Endothelial cell of umbilical vein (primary cell): Measurements from ENCODE around the gene OPCML. TPM values are rescaled to one million over a fixed set of nuclear protein-coding genes. Genes with fewer than 3 reads are reported as not detected.

Experiments
- BruUV-seq: library from RNA; stranded (reverse); fragments of 400-500 nt; replicated peaks from 2 replicates; lab custom pipeline; 2021; lab: Mats Ljungman, UMichigan
- CTCF ChIA-PET: fragments of 300-600, 350-600 bp; sonication (Branson Sonifier 250); formaldehyde crosslinking; loops from one replicate; lab custom pipeline; 2021; ENCODE audit warnings: antibody characterized with exemption, inconsistent platforms; lab: Charles Lee
- POLR2A ChIA-PET: fragments of 300-600, 350-600 bp; sonication (Branson Sonifier 250); formaldehyde crosslinking; loops from one replicate; lab custom pipeline; 2021; ENCODE audit warnings: antibody characterized with exemption, inconsistent platforms; lab: Charles Lee
- DNase-seq: peaks from one replicate; pipeline ENCODE4 v3.0.0-alpha.2; 2011; ENCODE audit warnings: low read depth, low spot score
- FAIRE-seq: peaks from 2 replicates; lab custom pipeline; 2011; peaks lifted over from hg19 to GRCh38; lab: Jason Lieb, UNC
- H2AFZ ChIP-seq: 2 replicates; pipeline ENCODE4 v1.6.0; 2012; ENCODE audit warnings: low read depth, low read length, control low read depth, inconsistent platforms
- H3K27ac ChIP-seq: 2 replicates; pipeline ENCODE4 v1.5.1; 2011; ENCODE audit warnings: low read depth, mild to moderate bottlenecking, control low read depth, low read length, moderate library complexity; ENCODE audit not compliant: insufficient read depth
- H3K27me3 ChIP-seq, 2 experiments: 2 replicates each; pipeline versions ENCODE4 v1.6.0 to v1.6.1; 2011; ENCODE audit warnings: low read length in 2 of 2, mixed read lengths in 1 of 2; ENCODE audit not compliant: control insufficient read depth in 2 of 2, insufficient read depth in 2 of 2
- H3K36me3 ChIP-seq, 2 experiments: 2 replicates in 1 of 2; 3 replicates in 1 of 2; pipeline ENCODE4 v1.5.1; 2011; ENCODE audit warnings: low read length in 2 of 2, mild to moderate bottlenecking in 1 of 2, moderate library complexity in 1 of 2; ENCODE audit not compliant: control insufficient read depth in 2 of 2, insufficient read depth in 2 of 2; ENCODE audit errors: extremely low read depth in 1 of 2
- H3K4me1 ChIP-seq: 3 replicates; pipeline ENCODE4 v1.5.1; 2011; ENCODE audit warnings: mild to moderate bottlenecking, low read length; ENCODE audit not compliant: control insufficient read depth, insufficient read depth; ENCODE audit errors: extremely low read depth
- H3K4me2 ChIP-seq: 2 replicates; pipeline ENCODE4 v1.6.1; 2011; ENCODE audit warnings: low read length, control low read depth, mixed read lengths; ENCODE audit not compliant: insufficient read depth
- H3K4me3 ChIP-seq, 3 experiments: fragments of 200-600 bp in 1 of 3; sonication (generic), shearing (Covaris generic) in 1 of 3; replicated peaks in 1 of 3; 2 replicates each; pipeline ENCODE4 v1.5.1; 2011 to 2016; ENCODE audit warnings: control low read depth in 3 of 3, low read length in 3 of 3, mild to moderate bottlenecking in 2 of 3, inconsistent platforms in 1 of 3, low read depth in 1 of 3, moderate library complexity in 1 of 3; ENCODE audit not compliant: insufficient read depth in 1 of 3
- H3K79me2 ChIP-seq: 2 replicates; pipeline ENCODE4 v1.6.0; 2012; ENCODE audit warnings: low read length, inconsistent platforms; ENCODE audit not compliant: control insufficient read depth, insufficient read depth
- H3K9ac ChIP-seq: replicated peaks from 2 replicates; pipeline ENCODE3; 2011; ENCODE audit warnings: low read length, control low read depth; ENCODE audit not compliant: insufficient read depth; ENCODE audit errors: extremely low read depth
- H3K9me1 ChIP-seq: replicated peaks from 3 replicates; pipeline ENCODE4 v1.6.0; 2011; ENCODE audit warnings: mild to moderate bottlenecking, low read length; ENCODE audit not compliant: control insufficient read depth, insufficient read depth; ENCODE audit errors: extremely low read depth
- H3K9me3 ChIP-seq: replicated peaks from 2 replicates; pipeline ENCODE4 v1.5.1; 2012; ENCODE audit warnings: low read length, inconsistent platforms; ENCODE audit not compliant: control insufficient read depth, insufficient read depth
- H4K20me1 ChIP-seq: replicated peaks from 2 replicates; pipeline ENCODE3; 2011; ENCODE audit warnings: mild to moderate bottlenecking, low read length; ENCODE audit not compliant: control insufficient read depth, insufficient read depth; ENCODE audit errors: extremely low read depth
- CTCF ChIP-seq, 2 donors: IDR thresholded peaks; 1 replicate in 1 of 2; 2 replicates in 1 of 2; pipeline ENCODE4 v1.5.1; 2011; ENCODE audit warnings: low read length in 2 of 2, mild to moderate bottlenecking in 2 of 2, moderate library complexity in 2 of 2, control low read depth in 1 of 2, inconsistent platforms in 1 of 2, low read depth in 1 of 2; ENCODE audit not compliant: insufficient read depth in 1 of 2; ENCODE audit errors: extremely low read depth in 1 of 2
- EZH2 ChIP-seq: IDR thresholded peaks from 2 replicates; pipeline ENCODE4 v1.6.1; 2012; ENCODE audit warnings: borderline replicate concordance, low read depth, mild to moderate bottlenecking, moderate library complexity, low read length, inconsistent platforms; ENCODE audit not compliant: severe bottlenecking
- FOS ChIP-seq: IDR thresholded peaks from 2 replicates; pipeline ENCODE4 v1.6.1; 2011; ENCODE audit warnings: mild to moderate bottlenecking, low read length, moderate library complexity, borderline replicate concordance; ENCODE audit not compliant: insufficient read depth
- GATA2 ChIP-seq: IDR thresholded peaks from 2 replicates; pipeline ENCODE4 v1.7.0; 2011; ENCODE audit warnings: low read depth, mild to moderate bottlenecking, moderate library complexity, mixed read lengths, low read length; ENCODE audit not compliant: insufficient read length, insufficient read depth
- JUN ChIP-seq: IDR thresholded peaks from 2 replicates; pipeline ENCODE4 v1.6.1; 2011; ENCODE audit warnings: borderline replicate concordance, low read depth; ENCODE audit not compliant: insufficient read length, insufficient read depth
- MAX ChIP-seq: IDR thresholded peaks from 2 replicates; pipeline ENCODE4 v1.6.1; 2011; ENCODE audit not compliant: insufficient read depth, insufficient read length
- MYC ChIP-seq: IDR thresholded peaks from one replicate; pipeline ENCODE4 v1.6.1; 2011; ENCODE audit warnings: mild to moderate bottlenecking, low read depth, low read length
- POLR2A ChIP-seq: IDR thresholded peaks from 2 replicates; pipeline ENCODE4 v1.6.1; 2012; ENCODE audit warnings: low read depth, mild to moderate bottlenecking, control low read depth, low read length
- POLR2AphosphoS5 ChIP-seq: IDR thresholded peaks from 2 replicates; pipeline ENCODE4 v1.6.1; 2012; ENCODE audit warnings: low read depth, mild to moderate bottlenecking, control low read depth, low read length, moderate library complexity; ENCODE audit not compliant: insufficient read depth
- dilution Hi-C: fragments of 300-500 bp; cut with MboI; formaldehyde crosslinking; loops from one replicate; pipeline ENCODE4 v1.15.0; 2019; ENCODE audit warnings: low sequenced_read_pairs; ENCODE audit not compliant: extremely low pct_ligation_motif_present
- intact Hi-C: fragments of 100-400 bp; cut with micrococcal nuclease; formaldehyde crosslinking; loops from one replicate; pipeline ENCODE4 v1.10.0; 2022
- polyA plus RNA-seq, 4 experiments: library from polyadenylated mRNA; depleted of rRNA in 3 of 4; stranded (reverse) in 3 of 4; unstranded in 1 of 4; fragments of >200 nt; gene quantifications; 2 replicates each; pipeline versions ENCODE4 v1.2.1 to v1.2.3, GENCODE V29; 2011 to 2012; ENCODE audit warnings: missing spikeins in 1 of 4
- total RNA-seq: library from RNA; stranded (reverse); gene quantifications from 2 replicates; pipeline ENCODE4 v1.2.3, GENCODE V29; 2021

Gene OPCML
- total and polyA plus RNA-seq, 2 donors (not counting 3 experiments of a cell fraction or from before 2014, with no cell fraction given): not detected

DNA sequence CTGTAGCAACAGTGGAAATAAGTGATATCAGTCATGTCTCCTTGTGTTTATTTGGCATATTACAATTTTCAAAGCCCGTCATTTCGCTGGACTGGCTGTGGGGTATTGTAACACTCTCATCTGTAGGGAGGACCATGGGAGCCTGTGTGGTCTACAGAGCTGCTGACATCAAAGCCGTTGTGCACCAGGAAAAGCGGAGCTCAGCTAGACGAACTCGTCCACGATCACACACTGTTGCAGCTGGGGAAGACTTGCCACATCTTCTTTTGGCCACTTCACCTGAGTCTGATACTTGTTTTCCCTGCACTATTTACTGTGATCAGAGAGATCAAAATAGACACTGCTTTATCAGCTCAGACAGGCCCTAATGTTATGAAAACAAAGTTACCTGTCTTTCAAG is 741.3 kb downstream of the OPCML start:
- Histone ChIP-seq H3K9me3 (peaks cover 2% of the 10 kb centered on the region), H3K9ac (no peak overlapping the region), H3K4me2 (no peak overlapping the region), H4K20me1 (no peaks in the 10 kb centered on the region), H3K27me3 (no peaks in the 10 kb centered on the region), H2AFZ (no peak overlapping the region), H3K4me1 (no peaks in the 10 kb centered on the region), H3K27ac (no peak overlapping the region), H3K79me2 (no peaks in the 10 kb centered on the region), H3K36me3 (no peaks in the 10 kb centered on the region), H3K9me1 (no peaks in the 10 kb centered on the region), H3K4me3 (no peak overlapping the region)
- intact Hi-C loops (no loop called here), dilution Hi-C loops (no loop called here)
- FAIRE-seq (no peak), DNase-seq (no peak)
- no peak for TF ChIP-seq POLR2A
- no peak for TF ChIP-seq EZH2
- no peak for TF ChIP-seq POLR2AphosphoS5
- no peak for TF ChIP-seq JUN
- TF ChIP-seq MYC: no peak
- TF ChIP-seq FOS: no peak
- no peak for TF ChIP-seq CTCF (IDR thresholded peaks at IDR 0.05; ENCODE audit: extremely low read depth in 1 of 2, insufficient read depth in 1 of 2, low read depth in 1 of 2, low read length in 2 of 2)
- no peak for TF ChIP-seq GATA2
- TF ChIP-seq MAX: no peak
- no TSS peak for BruUV-seq
- ChIA-PET CTCF (no interaction called here), POLR2A (no interaction called here)
